ENCODE measurements around the gene AFAP1L1.

The AFAP1L1 gene

DNA sequence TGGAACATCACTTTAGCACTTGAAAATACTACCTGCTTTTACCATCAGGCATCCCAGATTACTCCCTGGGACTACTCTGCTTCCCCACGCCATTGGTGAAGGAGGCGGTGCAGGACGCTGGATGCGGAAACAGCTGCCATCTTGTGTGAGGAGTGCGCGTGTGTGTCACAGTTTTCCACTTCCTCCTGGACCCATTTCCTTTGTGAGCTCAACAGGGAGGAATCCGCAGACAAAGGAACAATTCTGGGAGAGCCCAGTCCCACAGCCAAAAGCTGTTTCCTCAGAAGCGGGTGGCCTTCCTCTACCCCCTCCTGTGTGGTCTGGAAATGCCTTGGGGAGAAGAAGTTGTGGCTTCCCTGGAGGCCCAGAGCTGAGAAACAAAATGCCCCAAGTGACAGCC, 16.8 kb downstream of the AFAP1L1 start:
- DNase-seq: no peak

DNA sequence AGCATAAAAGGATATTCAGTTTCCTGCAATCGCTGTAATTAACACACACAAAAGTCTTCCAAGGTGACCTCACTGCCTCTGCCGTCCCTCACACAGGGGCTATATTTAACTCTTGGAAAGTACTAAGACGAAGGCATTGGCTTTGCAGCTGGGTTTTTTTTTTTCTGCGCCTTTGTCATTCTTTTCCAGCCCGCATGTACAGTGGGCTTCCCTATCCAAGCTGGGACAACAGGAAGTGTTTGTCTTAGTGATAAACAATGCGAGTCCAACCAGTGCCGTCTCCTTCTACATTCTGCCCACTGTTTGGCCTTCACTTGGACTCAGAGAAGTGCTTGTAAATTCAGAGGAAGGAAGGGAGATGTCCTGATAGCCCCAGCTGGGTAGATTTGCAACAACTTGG, 17.6 kb downstream of the AFAP1L1 start:
- DNase-seq: no peak

- no peak for DNase-seq
These were observed 23.5 kb downstream of the AFAP1L1 start for GRCh38 chr5:149294872-149295829.

DNA sequence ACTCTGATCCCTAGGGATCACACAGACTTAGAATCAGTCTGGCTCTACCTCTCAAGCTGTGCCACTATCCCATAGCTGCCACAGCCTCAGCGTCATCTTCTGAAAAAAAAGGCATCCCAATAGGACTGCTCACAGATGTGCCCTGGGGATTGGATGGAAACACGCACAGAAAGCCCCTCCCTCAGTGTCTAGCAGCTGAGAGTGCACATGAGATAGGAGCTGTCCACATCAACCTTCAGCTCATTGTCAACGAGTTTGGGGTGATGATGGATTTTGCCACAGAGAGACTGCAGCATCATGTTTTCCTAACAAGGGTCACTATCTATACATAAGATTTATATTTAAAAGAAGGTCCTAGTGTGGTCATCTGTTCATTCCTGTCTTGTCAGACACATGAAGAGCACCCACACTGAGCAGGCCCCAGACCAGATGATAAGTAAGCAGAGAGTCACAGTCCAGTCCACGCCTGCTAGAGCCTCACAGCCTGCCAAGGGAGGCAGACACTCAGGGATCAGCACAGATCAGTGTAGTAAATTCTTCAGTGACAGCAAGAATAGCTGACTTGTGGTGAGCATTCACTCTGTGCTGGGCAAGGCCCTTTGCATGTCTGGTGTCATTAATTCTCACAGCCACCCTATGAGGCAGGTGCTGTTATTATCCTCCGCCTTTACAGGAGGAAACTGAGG, 25.8 kb downstream of the AFAP1L1 start:
- no peak for DNase-seq

- DNase-seq: no peak
These were observed 26.5 kb downstream of the AFAP1L1 start for GRCh38 chr5:149298163-149298562.

DNA sequence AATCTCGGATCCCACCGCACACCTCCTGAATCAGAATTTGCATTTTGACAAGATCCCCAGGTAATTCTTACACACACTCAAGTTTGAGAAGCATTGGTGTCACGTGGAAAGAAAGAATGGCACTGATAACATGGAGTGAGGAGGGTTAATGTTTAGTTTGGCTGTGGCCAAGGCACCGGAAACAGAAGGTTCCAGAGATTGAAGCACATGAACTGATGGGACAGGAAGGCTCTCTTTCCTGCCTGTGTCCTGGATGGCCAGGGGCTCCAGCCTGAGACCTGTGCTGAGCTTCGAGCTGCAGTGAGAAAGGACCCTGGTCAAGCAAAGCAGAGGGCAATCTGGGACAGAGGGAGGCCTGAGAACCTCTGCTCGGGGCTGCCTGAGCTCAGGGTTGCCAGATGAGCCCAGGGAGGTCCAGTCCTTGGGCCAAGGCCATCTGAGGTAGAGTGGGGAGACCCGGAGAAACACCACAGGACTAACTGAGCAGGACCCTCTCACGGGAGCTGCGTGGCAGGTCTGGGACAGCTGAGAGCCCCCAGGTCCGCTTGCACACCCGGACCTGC, 27.3 kb downstream of the AFAP1L1 start:
- no peak for DNase-seq

DNA sequence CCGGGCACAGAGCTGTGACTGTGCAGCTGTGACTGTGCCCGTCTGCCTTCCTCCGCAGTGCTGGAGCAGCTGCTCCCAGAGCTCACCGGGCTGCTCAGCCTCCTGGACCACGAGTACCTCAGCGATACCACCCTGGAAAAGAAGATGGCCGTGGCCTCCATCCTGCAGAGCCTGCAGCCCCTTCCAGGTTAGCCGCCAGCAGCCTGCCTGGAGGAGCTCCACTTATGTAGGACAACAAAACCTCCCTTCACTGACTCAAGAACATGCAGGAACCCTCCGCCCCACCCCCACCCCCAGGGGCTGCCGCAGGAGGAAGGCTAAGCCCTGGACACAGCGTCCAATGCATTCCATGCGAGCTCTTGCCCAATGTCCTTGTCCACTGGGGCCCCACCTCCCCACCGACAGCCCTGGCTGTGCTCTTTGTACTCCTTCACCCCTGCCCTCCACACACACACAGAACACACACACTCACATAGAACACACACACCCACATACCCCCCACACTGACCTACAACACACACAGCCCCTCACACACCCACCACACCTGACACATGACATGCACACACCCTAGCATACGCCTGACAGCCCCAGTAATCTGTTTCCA, 27.9 kb downstream of the AFAP1L1 start:
- no peak for DNase-seq

DNA sequence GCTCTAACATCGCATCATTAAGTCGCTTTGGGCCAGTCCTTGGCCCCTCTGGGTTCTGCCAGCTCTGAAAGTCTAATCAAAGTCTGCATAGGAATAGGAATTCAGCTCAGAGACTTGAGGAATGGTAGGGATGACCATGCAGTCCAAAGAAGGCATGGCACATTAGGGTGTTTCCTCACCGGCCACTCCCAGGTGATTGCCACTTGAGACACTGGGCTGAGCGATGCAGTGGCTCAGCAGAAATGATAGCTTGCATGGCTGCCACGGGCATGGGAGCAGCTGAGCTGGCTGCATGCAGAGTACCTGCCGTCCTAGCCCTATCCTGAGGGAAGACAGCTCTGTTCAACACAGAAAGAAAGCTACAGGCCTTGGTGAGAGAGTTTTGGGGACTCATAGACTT, 28.8 kb downstream of the AFAP1L1 start:
- DNase-seq: no peak

GRCh38 chr5:149301049-149301743, 29.5 kb downstream of the AFAP1L1 start:
- no peak for DNase-seq

DNA sequence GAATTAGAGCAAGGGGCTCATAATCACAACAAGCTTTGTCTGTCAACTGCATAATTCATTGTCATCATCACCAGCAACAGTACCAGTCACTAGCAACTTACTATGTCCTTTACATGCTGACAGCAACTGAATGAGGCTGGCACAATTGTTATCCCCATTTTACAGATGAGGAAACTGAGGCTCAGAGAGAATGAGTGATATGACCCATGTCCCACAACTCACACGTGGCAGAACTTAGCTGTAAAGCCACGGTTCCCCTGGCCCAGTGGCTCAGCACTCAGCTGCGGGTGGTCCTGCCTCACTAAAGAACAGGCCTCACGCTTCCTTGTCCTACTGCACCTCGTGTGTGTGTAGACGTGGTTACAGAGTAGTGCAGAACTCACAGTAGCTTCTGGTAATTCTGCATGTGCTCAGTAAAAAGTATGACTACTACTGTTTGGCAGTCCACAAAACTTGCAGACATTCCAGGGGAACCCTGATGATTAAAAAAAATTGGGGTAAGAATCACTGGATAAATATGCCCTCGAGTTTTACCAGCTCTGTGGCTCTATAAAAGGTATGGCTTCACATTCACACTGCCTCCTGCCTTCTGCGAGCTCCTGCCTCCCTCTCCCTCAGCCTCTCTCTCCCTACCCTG, 30.2 kb downstream of the AFAP1L1 start:
- DNase-seq: no peak

DNA sequence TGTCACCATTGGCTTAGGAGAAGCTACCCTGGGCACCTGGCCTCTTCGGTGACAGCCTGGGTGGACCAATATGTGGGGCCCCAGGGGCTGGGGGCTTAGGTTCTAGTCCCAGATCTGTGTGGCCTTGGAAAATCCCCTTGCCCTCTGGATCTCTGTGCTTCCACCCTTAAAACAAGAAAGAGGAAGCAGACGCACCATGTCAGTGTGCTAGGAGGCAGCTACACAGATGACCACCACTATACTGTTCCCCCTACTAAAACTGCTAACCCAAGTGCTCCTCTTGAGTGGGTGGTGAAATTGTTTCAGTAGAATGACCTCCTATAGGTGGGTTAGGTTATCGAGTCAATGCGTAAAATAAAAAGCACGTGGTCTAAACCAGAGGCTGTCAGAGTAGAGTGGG, 31.0 kb downstream of the AFAP1L1 start:
- no peak for DNase-seq

GRCh38 chr5:149303210-149303609, 31.6 kb downstream of the AFAP1L1 start:
- DNase-seq: no peak

DNA sequence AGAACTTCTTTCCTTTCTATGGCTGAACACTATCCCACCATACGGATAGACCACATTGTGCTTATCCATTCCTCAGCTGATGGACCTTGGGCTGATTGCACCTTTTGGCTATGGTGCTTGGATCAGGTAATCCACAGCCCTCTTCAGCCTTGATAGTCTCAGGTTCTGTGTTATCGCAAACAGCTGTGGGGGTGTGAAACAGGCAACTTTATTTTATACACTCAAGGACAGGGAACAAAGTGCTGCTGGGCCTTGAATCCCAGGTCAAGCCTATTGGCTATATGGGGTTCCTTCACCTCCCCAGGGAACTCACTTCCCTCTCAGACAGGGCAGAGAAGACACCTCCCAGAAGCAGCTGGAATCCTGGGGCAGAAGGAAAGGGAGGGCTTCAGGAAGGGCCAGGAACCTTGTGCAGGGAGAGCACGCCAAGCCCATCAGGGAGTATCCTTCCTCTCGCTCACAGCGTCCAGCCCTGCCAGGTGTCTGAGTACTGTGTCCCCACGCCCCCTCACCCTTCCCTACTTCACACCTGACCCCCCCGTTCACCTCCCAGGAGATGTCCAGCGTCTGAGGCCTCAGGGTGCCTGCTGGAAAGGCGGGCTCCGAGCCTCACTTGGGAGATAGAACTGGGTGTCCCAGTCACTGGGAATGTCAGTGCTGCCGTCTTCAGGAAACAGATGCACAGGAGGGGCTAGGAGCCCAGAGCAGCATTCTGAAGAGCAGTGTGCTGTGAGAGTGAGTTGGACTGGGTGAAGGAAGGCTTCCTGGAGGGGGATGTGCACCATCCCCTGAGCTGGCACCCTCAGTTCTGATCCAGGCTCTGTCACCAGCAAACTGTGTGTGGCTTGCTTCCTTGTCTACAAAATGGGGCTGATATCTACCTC, 32.8 kb downstream of the AFAP1L1 start:
- no peak for DNase-seq

GRCh38 chr5:149309354-149309753, 37.7 kb downstream of the AFAP1L1 start:
- DNase-seq: no peak

DNA sequence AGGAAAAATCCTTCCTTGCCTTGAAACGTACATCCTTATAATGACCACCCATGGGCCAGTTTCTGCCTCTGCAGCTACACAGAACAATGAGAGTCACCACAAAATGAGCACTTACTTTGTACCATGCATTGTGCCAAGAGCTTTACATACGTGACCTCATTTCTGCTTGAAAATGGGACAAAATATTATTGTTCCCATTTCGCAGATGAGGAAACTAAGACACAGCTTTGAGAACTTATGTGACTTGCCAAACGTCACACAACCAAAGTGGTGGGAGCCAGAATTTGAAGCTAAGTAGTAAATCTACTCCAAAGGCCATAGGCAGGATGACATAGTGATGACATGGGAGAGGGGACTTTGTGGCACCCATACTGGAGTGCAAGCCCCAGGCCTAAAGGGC, 38.8 kb downstream of the AFAP1L1 start:
- DNase-seq: no peak

- no peak for DNase-seq
These were observed 39.4 kb downstream of the AFAP1L1 start for GRCh38 chr5:149310947-149311658.

DNA sequence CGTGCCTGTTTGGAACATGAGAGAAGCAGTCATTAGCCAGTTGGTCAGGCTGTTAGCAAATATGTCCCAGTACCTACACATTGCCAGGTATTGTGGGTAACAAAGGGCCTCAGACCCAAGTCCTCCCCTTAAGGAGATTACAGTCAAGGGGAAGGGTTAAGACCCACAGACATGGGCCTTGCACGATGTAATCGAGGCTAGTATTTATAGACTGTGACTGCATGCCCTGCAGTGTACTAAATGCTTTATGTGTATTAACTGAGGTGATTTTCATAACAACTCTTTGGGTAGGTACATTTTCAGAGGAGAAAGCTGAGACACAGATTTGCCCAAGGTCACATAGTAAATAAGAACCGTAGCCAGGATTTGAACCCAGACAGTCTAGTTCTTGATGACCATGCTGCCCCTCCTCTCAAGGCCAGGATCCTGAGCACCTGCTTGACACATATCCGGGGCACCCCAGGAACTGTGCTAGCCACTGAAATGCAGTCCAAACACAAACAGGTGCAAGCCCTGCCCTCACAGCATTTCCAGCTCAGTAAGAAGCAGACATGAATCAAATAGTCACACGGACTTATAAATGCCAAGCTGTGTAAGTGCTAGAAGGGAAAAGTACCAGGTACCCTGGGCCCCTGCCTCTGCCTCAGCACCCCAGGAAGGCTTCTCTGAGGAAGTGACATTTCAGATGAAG, 41.6 kb downstream of the AFAP1L1 start:
- DNase-seq: no peak

GRCh38 chr5:149314571-149315111, 43.0 kb downstream of the AFAP1L1 start:
- DNase-seq: no peak

- no peak for DNase-seq
These were observed 44.1 kb downstream of the AFAP1L1 start for GRCh38 chr5:149315753-149316152.
